AG20443 (cell line): Measurements from ENCODE around the gene TMC5.
"Not testable (repeated sequence)": the region's sequence is repeated elsewhere in the genome, so short reads cannot be mapped to it uniquely, and the experiment has no call there.

ENCODE experiments used
- DNase-seq: peaks from one replicate; pipeline ENCODE4 v3.0.0; 2012; ENCODE audit warnings: low spot score, mixed read lengths

TMC5 gene

DNA sequence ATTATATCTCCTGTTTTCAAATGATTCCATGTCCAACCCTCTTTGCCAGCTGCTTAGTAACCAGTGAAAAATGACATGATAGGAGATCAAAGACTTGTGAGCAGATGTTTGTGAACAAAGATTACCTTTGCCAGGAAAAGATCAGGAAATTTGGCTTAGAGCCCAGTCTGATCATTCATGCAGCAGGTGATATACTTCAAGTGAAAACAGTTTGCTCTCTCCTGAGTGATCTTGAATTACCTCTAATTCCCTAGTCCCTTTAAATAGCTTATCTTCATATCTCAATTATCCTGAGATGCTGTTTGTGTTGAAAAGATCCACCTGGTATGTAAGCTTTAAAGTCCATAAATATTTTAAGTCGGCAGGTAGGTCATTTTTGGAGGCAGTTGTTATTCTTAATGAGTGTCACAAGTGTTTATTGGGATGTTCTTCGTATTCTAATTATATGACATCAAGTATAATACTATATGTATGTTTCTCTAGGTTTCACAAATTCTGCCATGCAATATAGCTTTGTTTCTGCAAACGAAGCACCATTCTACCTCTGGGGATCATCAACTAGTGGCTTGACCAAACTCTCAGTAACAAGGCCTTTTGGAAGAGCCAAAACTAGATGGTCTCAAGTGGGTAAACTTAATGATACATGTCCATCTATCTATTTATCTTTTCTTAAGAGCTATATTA lies 124.6 kb downstream of the TMC5 start:
- DNase-seq = no peak

- DNase-seq = not testable (repeated sequence)
Measured at GRCh38 chr16:19543278-19543996, 125.8 kb downstream of the TMC5 start.

- DNase-seq = no peak
Measured at GRCh38 chr16:19548144-19548543, 130.5 kb downstream of the TMC5 start.
